LNCaP clone FGC (cell line): Measurements from ENCODE around the gene B4GALT1.
A peak's percentile ranks its signal among the peaks of the same experiment; 100 is the strongest.

Source experiments
- DNase-seq: peaks from one replicate; pipeline ENCODE4 v3.0.0-alpha.2; 2011; ENCODE audit warnings: low read depth
- H3K4me3 ChIP-seq: 2 replicates; pipeline ENCODE4 v1.5.1; 2011; ENCODE audit warnings: mild to moderate bottlenecking, low read depth, low read length, control low read depth
- CTCF ChIP-seq: IDR thresholded peaks from 2 replicates; pipeline ENCODE4 v1.5.1; 2012; ENCODE audit warnings: mild to moderate bottlenecking; ENCODE audit not compliant: control insufficient read depth, insufficient read depth; ENCODE audit errors: extremely low read depth

The B4GALT1 gene

DNA sequence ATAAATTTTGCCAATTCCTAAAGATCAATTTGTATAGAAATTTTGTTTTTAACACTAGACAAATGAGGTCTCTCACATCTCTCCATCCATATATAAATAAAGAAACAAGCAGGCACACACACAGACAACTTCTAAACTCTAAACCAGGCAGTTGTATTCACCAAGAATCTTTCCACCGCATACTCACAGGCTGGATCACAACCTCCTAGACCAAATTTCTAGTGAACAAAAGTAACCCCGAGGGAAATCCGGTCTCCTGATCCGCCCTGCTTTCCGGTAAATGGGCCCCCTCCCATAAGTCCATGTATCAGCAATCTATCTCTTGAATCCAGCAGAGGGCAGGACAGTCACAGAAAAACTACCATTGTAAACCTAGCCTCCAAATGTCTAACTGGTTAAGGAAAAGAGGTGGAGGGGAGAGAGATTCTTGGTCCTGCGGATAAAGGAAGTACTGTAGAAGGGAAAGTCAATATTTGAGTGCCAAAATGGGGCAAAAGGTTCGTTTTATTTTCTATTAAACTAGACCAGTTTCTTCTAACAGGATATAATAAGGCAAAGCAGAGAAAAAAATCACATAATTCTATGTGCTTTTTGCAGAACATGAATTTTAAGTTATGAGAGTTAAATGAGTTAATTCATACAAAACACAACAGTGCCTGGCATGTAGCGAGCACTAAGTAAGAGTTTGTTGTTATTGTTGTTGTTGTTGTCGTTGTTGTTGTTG, 85.8 kb downstream of the B4GALT1 start:
- DNase-seq = peak; percentile 78
- TF ChIP-seq CTCF = peak; percentile 83
- peak overlapping the region; percentile 45 for H3K4me3 ChIP-seq

- H3K4me3 ChIP-seq = peak overlapping the region; percentile 45; the same call in 1 of the 2 replicates
- TF ChIP-seq CTCF = no peak
- no peak for DNase-seq
Measured at GRCh38 chr9:33080534-33080933, 86.6 kb downstream of the B4GALT1 start.

- peak; percentile 92 for DNase-seq
- no peak for TF ChIP-seq CTCF
- H3K4me3 ChIP-seq = peak within 1 kb of the TSS; percentile 90
Measured at GRCh38 chr9:33076046-33077004, 90.8 kb downstream of the B4GALT1 start, which contains the start of gene SMU1. Gene SMU1, minus strand, starts transcription at chr9:33076674. Its CDS starts 66 bp downstream, at chr9:33076608.

DNA sequence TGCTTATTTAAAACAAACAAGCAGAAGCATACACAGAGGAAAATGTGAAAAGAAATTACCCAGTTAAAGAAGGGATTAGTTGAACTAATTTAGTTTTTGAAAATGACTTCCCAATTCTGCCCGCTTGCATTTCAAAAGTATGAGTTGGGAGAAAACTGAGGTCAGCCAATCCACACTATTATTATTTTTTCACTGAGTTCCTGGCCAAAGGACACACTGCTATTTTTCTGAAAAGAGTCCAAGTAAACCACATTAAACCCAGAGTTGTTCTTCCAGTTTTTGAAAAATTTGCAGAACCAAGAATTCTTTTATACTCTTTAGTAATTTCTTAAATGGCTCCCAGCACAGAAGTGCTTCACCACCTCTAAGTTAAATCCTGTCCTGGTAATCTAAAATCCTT, 98.1 kb downstream of the B4GALT1 start:
- DNase-seq = no peak
- TF ChIP-seq CTCF = no peak
- peak overlapping the region; percentile 16; the same call in 1 of the 2 replicates for H3K4me3 ChIP-seq

DNA sequence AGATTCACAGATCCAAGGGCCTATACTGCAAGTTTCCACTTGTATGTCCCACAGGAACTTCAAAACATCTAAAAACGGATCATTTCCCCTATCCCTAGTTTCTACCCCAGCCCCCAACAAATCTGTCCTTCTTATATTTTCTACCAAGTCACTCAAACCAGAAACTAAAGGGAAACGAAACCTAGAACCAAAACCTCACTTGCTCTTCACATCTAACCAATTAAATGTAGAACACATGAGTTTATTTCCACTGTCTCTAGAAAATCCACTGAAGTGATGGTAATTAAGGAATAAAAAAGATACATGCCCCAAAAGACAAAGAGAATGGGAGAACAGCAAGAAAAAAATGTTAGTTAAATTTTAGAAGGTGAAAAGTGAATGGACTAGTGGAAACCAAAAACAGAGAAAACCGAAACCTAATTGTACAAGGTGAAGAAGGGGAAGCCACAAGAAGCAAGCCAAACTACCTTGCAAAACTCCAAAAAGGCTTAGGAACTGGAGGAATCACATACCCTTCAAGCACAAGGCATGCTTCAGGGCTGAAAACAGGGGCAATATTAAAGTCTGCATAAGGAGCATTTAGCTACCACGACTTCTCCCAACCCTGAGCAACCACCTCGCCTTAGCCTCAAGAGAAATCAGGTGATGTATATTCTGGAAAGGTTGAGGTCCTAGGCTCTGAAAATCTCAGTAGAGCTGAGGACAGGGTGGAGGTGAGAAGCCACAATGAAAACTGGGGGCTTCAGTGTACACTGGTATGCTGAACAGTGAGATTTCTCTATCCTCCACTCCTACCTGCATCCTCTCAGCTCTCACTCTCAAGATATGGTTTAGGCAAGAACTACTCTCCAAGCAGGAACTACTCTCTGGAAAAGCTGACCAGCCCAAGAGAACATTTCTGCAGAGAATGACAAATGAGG, 101.7 kb downstream of the B4GALT1 start:
- H3K4me3 ChIP-seq = no peak overlapping the region
- TF ChIP-seq CTCF = no peak
- no peak for DNase-seq
